ENCODE measurements around the gene UBL4A.

The UBL4A gene

DNA sequence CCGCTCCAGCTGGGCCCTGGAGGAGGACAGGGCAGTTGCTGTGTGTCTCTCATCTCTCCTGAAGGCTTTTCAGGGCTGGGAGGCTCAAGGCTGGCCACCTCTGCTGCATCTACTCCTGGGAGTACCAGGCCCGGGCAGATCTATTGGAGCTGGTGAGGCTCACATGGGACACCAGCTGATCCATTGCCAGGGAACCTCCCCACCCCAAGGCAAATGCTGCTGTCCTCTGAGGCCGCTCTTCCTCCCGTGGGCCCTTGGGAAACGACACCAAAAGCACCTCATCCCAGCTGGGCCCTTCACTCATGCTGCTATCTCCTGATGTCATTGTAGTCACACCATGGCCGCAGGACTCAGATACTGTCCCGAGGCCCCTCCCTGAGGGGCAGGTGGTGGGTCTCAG is 3.6 kb downstream of the UBL4A start:
- no peak for DNase-seq (ENCODE audit: low read depth in 2 of 2)

DNA sequence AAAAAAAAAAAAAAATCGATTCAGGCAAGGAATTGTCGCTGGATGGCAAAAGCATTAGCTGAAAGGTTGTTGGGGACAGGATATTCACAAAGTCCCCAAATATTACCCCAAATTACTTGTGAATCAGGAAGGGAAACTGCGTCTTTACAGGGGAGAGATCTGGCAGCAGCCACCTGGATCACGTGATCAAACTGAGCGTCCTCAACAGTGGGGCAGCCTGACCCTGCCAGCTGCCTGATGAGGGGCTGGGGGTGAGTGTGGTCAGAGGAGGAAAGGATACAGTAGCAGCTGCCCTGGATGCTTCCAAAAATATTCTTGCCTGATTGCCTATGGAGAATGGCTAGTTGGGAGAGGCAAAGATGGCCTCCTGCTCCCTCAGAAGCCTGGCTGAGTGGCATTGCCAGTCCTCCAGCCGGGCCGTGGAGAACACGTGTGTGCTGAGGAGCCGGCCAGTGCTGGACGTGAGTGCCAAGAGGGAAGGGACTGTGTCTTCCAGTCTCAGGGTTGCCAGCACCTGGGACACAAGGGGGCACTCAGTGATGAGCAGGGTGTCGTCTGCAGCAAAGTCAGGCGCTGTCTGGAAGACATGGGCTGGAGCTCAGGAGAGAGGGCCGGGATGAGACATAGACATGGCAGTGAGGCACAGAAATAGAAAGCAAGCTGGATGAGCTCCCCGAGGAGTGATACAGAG is 4.4 kb downstream of the UBL4A start:
- DNase-seq (ENCODE audit: low read depth in 2 of 2) = no peak

DNA sequence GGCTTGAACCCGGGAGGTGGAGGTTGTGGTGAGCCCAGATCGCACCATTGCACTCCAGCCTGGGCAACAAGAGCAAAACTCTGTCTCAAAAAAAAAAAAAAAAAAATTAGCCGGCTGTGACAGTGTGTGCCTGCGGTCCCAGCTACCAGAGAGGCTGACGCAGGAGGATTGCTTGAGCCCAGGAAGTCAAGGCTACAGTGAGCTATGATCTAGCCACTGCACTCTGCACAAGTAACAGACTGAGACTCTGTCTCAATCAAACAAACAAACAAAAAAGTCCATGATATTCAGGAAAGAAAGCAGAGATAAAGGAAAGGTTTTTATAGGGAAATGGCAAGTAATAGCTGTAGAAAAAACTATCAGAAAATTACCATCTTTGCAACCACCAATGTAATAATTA is 5.2 kb downstream of the UBL4A start:
- no peak for DNase-seq (ENCODE audit: low read depth in 2 of 2)

DNA sequence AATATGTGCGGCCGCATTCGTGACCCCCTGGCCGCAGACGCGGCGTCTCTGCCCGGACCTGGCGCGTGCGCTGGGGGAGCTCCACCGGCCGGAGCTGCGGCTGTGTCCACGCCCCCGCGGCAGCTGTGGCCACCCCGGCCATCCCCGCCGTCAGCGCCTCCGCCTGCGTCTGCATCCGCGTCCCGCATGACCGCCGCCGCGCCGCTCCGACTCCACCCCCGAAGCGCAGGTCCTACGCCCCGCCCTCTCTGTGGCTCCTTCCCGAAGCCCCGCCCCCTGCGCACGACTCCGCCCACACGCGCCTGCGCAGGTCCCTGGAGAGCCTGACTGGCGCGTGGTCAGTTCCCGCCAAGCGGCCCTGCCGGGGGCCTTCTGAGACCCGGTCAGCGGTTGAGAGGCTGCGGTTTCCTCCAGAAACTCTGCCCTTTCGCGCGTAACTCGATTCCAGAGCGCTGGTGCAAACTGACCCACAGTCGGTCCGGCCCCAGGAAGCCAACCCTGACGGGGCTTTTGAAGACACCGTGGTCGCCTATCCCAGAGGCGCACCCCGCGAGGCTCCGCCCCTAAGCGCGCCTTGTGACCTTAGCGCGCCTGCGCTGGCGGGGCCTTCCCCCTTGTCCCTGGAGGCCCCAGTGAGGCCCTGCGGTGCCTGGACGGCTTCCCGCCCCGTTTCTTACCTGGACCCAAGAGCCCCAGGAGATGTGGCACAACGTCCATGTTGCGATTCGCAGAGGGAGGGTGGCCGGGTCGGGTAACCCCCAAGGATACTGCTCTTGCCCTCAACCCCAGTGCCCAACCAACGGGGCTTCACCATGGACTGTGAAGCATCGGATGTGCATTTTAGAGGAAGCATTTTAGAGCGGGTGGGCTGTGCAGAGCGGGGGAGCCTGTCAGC is 7.4 kb downstream of the UBL4A start, which contains the start of gene LAGE3:
Gene LAGE3 (minus strand): TSS at position 554 of the 895 bp plus-strand sequence. CDS start 366 bp downstream, at position 188.
- DNase-seq (ENCODE audit: low read depth in 2 of 2) = peak; percentile 86 to 88

DNA sequence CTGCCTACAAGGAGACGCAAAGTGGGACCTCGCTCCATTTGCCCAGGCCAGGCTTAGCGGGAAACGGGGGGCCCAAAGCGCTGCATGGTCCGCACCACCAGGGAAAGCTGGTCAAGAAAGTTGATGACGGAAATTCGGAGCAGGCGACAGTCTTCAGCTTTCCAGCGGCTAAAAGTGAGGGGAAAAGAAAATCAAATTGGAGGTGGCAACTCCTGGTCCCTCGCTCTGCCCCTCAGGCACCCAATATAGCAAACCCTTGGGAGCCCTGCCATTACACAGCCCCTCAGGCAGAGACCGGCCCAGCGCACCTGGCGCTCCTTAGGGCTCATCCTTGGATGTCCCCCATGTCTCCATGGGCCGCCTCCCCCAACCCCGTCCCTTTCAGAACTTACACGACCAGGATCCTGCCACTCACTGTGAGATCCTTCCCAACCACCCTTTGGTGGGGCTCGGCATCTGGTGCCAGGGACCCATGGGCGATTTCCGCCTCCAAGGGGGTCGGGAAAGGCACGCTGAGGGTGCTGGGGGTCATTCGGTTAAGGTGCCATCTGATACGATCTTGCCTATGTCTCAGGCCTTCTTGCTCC is 8.4 kb downstream of the UBL4A start:
- DNase-seq (ENCODE audit: low read depth in 2 of 2) = no peak

DNA sequence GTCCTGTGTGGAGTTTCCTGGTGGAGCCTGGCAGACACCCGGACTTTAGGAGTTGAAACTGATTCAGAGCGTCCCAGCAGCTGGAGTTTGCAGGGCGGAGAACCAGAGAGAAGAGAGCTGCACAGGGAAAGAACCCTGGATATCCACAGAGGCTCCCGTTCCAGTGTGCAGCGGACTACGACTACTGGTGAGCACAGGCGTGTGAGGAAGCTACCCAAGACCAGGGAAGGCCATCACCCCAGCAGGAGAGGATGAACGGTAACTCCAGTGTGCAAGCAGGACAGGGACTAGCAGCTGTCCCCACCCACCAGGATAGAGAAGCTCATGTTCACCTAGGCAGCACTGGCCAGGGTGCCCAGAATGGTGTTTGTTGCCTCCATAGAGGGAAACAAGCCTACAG is 9.6 kb downstream of the UBL4A start:
- DNase-seq (ENCODE audit: low read depth in 2 of 2) = no peak

DNA sequence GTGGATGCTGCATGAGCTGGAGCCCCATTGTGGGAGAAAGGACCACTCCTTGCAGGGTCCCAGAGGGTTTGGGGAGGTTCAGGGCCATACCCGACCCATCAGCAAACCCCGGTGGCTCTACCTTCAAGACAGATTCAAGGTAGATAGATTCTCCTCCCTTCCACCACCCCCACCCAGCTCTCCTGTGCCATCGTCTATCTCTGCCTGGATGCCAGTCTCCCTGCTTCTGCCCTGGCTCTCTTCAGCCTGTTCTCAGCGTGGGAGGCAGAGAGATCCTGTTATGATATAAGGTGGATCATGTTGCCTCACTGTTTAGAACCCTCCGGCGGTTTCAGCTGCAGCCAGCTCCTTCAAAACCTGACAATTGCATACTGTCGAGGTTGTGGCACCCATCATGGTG is 12.7 kb downstream of the UBL4A start:
- DNase-seq (ENCODE audit: low read depth in 2 of 2) = no peak

DNA sequence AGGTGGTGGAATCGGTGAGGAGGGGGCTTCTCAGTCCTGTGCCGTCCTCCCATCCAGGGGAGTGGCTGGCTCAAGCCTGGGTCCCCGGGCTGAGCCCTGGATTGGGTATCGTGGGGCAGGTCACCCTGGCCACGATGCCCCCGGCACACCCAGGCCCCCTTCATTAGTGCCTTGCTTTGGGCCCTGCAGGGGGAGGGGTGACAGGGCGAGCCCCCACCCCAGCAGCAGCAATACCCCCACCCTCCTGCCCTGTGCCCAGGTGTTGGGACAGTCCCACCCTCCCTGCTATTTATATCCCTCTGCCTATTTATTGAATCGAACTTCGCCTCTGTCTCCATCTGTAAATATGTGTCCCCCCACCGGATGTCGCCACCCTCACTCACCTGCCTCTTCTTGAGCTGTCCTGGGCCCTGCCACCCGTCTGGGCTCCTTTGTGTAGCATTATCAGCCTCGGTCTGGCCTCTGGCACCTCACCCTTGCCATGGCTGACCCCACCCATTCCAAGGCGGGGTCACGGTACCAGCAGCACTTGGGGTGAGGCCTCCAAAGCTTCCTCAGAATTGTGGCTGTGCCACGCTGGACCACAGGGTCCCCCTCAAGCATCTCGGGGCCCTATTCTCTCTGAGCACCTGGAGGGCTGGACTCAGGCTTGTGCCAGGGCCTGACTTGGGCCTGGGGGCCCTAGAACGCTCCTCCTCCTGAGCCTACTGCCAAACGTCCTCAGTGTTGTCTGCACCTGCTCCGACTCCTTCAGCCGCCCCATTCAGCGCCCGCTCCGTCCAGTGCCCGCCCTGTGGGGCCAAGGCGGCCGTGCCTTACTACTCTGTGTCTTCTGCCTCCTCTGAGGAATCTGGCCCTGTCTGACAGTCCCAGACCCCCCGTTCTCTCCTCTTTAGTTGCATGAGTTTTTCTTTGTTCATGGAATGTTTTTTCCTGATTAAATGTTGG is 13.5 kb downstream of the UBL4A start:
- no peak for DNase-seq (ENCODE audit: low read depth in 2 of 2)

DNA sequence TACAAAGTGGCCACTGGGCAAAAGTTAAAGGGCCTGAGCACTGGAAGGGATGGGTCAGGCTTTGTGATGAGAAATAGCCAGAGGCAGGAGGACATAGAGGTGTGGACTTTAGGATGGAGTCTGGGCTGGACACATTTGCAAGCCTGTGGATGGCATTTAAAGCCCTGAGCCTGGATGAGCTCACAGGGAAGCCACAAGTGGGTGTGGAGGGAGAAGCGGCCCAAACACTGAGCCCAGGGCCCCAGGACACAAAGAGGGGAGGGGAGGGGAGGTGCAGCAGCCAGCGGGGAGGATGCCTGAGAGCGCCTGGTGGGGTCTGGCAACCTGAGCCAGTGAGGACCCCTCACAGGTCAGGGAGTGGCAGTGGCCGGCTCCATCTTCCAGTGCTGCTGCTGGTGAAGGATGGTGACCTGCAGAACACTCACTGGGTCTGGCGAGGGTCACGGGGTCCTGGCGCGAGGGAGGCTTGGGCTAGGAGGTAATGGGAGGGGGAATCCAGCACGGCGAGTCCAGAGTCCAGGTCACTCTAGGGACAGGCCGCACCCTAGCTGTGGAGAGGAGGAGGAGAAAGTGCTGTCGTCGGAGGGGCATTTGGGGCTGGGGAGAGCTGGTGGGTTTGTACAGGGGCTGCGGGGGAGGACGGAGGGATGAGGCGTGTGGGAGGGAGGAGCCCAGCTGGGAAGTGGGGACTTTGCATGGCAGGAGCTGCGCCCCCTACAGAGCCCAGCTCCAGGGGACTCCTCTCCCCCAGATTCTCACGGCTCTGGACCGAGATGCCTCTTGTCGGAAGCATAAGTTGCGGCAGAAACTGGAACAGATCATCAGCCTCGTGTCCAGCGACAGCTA is 14.4 kb downstream of the UBL4A start:
- no peak for DNase-seq (ENCODE audit: low read depth in 2 of 2)

DNA sequence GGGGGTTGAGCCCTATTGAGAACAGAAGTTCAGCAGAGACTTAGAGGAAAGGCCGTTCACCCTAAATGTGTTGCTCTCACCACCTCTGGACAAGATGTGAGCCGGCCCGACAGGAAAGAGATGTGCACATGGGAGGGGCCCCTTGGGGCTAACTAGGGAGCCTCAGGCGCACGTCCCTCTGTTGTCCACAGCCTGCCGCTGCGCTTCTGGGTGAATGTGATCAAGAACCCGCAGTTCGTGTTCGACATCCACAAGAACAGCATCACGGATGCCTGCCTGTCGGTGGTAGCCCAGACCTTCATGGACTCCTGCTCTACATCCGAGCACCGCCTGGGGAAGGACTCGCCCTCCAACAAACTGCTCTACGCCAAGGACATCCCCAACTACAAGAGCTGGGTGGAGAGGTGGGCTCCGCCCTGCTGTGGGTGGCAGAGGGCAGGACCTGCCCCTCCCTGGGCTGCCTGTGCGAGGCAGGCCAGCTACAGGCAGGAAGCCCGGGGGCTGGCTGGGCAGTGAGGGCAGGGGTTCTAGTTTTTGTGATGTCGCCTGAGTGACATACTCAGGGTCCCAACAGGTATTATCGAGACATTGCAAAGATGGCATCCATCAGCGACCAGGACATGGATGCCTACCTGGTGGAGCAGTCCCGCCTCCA is 15.4 kb downstream of the UBL4A start:
- no peak for DNase-seq (ENCODE audit: low read depth in 2 of 2)

DNA sequence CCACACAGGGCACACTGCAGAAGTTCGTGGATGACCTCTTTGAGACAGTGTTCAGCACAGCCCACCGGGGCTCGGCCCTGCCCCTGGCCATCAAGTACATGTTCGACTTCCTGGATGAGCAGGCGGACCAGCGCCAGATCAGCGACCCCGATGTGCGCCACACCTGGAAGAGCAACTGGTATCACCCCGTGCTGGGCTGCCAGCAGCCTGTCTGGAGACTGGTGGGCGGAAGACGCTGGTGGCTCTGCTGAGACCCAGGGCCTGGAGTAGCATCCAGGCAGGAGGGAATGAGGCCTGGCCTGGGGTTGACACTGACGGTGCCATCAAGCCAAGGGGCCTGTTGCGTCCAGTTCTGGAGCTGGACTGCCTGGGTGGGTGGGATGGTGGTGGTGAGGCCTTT is 16.0 kb downstream of the UBL4A start:
- DNase-seq (ENCODE audit: low read depth in 2 of 2) = no peak

DNA sequence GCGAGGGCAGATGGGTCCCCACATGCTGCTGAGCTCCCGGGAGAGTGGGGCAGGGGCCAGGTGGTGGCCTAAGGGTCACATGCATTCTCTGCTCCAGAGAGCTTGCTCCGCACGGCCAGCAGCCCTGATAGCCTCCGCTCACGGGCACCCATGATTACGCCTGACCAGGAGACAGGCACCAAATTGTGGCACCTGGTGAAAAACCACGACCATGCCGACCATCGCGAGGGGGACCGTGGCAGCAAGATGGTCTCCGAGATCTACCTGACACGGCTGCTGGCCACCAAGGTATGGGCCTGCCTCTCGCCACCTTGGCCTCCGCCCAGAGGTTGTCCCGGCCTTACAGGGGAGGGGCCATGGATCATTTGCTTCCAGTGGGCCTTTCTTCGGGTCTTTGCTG is 16.5 kb downstream of the UBL4A start:
- DNase-seq (ENCODE audit: low read depth in 2 of 2) = no peak

DNA sequence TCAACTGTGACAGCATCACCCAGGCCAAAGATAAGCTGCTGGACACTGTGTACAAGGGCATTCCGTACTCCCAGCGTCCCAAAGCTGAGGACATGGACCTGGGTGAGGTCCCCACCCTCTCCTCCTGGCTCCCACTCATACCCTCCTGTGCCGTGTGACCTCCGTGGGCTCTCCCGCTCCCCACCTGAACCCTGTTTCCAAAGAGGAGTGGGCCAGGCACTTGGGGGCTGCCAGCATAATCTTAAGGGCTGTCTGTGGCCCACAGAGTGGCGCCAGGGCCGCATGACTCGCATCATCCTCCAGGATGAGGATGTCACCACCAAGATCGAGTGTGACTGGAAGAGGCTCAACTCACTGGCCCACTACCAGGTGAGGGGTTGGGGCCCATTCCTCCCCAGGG is 17.3 kb downstream of the UBL4A start:
- DNase-seq (ENCODE audit: low read depth in 2 of 2) = no peak

DNA sequence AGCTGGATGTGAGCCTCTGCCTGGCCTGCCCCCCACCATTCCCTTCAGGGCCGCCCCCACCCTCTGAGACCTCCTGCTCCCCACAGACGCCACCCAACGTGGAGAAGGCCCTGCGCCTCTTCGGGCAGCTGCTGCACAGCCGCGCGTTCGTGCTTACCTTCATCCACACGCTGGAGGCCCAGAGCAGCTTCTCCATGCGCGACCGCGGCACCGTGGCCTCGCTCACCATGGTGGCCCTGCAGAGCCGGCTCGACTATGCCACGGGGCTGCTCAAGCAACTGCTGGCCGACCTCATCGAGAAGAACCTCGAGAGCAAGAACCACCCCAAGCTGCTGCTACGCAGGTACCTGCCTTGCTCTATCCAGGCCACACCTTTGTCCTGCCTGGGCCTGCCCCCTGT is 18.2 kb downstream of the UBL4A start:
- DNase-seq (ENCODE audit: low read depth in 2 of 2) = no peak

DNA sequence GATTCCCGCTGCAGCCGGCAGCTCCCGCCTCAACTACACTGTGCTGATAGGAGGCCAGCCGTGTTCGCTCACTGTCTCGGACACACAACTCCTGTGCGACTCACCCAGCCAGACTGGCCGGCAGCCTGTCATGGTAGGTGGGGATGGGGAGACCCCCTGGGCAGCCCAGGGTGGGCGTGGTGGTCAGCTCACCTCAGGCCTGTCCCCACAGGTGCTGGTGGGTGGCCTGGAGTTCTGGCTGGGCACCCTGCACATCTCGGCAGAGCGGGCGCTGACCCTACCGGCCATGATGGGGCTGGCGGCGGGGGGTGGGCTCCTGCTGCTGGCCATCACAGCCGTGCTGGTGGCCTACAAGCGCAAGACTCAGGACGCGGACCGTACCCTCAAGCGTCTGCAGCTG is 18.9 kb downstream of the UBL4A start:
- no peak for DNase-seq (ENCODE audit: low read depth in 2 of 2)

DNA sequence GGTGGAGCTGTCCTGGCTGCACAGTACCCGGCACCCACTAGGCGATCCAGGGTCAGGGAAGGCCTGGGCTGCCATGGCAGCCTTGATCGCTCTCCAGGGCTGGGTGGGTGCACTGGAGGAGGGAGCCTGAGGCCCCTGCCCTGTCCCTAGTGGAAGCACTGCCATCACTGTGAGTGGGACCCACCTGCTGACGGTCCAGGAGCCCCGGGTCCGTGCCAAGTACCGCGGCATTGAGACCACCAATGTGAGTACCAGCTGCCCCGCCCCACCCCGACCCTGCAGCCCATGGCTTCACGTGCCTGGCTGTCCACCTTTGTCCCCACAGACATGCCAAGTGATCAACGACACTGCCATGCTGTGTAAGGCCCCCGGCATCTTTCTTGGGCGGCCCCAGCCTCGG is 19.5 kb downstream of the UBL4A start:
- DNase-seq (ENCODE audit: low read depth in 2 of 2) = no peak

DNA sequence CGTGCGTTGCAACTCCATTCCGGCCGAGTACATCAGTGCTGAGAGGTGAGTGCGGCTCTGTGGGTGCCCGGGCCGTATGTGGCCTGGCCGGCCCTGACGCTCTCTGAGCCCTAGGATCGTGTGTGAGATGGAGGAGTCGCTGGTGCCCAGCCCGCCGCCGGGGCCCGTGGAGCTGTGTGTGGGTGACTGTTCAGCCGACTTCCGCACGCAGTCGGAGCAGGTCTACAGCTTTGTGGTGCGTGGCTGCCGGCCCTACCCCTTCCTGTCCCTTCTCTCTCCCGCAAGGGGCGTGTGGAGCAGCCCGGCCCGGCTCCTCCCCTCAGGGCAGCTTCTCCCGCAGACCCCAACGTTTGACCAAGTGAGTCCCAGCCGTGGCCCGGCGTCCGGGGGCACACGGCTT is 20.4 kb downstream of the UBL4A start:
- no peak for DNase-seq (ENCODE audit: low read depth in 2 of 2)

DNA sequence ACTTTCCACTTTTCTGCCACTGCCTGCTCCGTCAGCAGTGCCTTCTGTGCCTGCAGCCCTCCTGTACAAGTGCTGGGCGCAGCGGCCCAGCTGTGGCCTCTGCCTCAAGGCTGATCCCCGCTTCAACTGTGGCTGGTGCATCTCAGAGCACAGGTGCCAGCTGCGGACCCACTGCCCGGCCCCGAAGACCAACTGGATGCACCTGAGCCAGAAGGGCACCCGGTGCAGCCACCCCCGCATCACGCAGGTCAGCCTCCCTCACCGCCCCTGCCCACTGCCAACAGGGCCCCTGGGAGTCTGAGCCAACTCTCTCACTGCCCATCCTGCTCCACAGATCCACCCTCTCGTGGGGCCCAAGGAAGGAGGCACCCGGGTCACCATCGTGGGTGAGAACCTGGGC is 20.8 kb downstream of the UBL4A start:
- DNase-seq (ENCODE audit: low read depth in 2 of 2) = no peak

DNA sequence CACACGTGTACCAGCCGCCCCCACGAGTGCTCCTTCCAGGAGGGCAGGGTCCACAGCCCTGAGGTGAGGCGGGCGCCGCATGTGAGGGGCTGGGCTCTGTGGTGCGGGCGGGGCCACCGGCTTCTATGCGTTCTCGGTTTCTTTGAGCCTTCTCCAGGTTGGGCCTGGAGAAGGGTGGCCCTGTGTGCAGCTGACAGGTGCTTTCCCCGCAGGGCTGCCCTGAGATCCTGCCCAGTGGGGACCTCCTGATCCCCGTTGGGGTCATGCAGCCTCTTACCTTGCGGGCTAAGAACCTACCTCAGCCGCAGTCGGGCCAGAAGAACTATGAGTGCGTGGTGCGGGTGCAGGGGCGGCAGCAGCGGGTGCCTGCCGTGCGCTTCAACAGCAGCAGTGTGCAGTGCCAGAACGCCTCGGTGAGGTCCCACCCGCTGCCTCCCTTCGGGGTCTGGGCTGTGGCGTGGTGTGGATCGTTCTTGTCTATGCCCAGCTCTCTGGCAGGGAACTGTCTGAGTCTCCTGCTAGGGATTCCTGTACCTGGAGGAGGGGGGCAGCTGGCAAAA is 21.5 kb downstream of the UBL4A start:
- DNase-seq (ENCODE audit: low read depth in 2 of 2) = no peak

All from stimulated activated CD8-positive, alpha-beta memory T cell treated with anti-CD3 and anti-CD28 coated beads, Interleukin-15, amount 100 ng/mL, for 48 hours (primary cell).